C4-2B (cell line): ENCODE data around the gene SLC30A2.
A peak's percentile ranks its signal among the peaks of the same experiment; 100 is the strongest.

Source experiments
- H3K27ac ChIP-seq: fragments of 450-650 bp; 2 replicates; pipeline ENCODE4 v1.5.1; 2017
- ZFX ChIP-seq: fragments of 450-650 bp; IDR thresholded peaks from 2 replicates; pipeline ENCODE4 v1.6.1; 2017
- TF ChIP-seq, protein P1 (sequence below): fragments of 450-650 bp; conservative IDR thresholded peaks from 2 replicates; pipeline ENCODE4 v1.5.1; 2017; ENCODE audit warnings: mild to moderate bottlenecking

The SLC30A2 gene

DNA sequence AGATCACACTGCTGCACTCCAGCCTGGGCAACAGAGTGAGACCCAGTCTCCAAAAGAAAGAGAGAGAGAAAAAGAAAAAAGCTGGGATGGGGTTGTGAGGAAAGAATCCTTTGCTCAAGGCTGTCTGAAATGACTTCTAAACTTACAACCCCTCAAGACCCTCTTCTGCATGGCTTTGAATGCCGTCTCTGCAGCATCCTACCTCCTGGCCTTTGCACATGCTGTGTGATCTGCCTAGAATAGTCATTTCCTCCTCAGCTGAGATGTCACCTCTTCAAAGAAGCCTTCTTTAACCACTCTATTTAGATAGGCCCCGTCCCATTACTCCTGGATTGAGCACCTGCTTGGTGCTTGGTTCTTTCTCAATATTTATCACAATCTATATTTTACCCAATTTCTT, 38.9 kb upstream of the SLC30A2 start:
- TF ChIP-seq, protein P1, sequence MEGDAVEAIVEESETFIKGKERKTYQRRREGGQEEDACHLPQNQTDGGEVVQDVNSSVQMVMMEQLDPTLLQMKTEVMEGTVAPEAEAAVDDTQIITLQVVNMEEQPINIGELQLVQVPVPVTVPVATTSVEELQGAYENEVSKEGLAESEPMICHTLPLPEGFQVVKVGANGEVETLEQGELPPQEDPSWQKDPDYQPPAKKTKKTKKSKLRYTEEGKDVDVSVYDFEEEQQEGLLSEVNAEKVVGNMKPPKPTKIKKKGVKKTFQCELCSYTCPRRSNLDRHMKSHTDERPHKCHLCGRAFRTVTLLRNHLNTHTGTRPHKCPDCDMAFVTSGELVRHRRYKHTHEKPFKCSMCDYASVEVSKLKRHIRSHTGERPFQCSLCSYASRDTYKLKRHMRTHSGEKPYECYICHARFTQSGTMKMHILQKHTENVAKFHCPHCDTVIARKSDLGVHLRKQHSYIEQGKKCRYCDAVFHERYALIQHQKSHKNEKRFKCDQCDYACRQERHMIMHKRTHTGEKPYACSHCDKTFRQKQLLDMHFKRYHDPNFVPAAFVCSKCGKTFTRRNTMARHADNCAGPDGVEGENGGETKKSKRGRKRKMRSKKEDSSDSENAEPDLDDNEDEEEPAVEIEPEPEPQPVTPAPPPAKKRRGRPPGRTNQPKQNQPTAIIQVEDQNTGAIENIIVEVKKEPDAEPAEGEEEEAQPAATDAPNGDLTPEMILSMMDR = no peak
- TF ChIP-seq ZFX = no peak
- peak overlapping the region; percentile 44 for H3K27ac ChIP-seq

DNA sequence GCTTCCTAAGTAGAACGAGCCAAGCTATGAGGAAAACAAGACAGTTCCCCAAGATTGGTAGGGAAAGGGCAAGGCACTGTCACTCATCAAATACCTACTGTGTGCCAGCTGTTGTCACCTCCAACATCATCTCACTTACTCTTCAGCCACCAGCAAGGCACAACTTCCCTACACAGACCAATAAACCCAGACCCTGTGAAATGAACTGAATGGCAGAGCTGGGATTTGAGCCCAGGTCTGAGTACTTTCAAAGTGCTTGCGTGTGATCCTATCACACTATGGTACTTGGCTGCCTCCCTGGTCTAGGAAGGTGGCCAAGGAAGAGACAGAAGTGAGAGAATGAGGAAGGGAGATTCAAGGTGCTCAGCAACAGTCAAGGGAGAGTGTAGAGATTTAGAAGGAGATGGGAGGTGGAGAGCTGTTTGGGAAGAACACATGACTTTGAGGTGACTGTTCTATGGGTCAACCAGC, 38.2 kb upstream of the SLC30A2 start:
- peak overlapping the region; percentile 44 for H3K27ac ChIP-seq
- no peak for TF ChIP-seq ZFX
- TF ChIP-seq, protein P1 = no peak

DNA sequence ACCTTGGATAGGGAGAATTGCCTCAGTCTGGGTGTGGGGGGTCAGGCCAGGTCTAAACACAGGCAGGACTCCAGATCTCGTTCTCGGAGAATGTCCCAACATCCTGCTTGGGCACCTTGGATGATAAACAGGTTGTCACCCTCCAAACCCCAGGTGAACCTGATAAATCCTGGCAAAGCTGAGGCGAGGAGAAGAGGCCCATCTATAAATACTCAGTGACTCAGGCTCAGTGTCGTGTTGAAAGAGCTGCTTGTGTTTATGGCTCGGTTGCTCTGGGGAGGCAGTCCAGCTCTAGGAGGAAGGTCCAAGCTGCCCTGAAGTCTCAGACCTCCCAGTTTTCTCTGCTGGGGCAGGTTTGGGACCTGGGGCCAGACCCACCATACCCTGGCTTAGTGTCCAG, 37.3 kb upstream of the SLC30A2 start:
- TF ChIP-seq ZFX = no peak
- TF ChIP-seq, protein P1 = no peak

DNA sequence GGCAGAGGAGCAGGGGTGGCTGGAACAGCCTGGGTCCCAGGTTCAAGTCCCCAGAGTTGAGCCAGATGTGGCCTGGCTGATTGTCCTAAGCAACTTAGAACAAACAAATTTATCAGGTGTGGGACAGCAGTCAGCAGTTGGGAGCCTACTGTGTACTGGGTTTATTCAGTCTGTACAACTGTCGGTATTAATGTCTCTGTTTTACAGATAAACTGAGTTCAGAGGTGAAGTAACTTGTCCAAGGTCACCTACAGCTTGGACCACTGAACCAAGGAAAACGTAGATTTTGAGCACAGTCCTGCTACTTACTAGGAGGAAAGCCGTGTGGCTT, 36.1 kb upstream of the SLC30A2 start:
- no peak overlapping the region for H3K27ac ChIP-seq
- TF ChIP-seq, protein P1 = no peak
- TF ChIP-seq ZFX = no peak

More for the DNA sequence above, 37.3 kb upstream of the SLC30A2 start:
- no peak overlapping the region for H3K27ac ChIP-seq

DNA sequence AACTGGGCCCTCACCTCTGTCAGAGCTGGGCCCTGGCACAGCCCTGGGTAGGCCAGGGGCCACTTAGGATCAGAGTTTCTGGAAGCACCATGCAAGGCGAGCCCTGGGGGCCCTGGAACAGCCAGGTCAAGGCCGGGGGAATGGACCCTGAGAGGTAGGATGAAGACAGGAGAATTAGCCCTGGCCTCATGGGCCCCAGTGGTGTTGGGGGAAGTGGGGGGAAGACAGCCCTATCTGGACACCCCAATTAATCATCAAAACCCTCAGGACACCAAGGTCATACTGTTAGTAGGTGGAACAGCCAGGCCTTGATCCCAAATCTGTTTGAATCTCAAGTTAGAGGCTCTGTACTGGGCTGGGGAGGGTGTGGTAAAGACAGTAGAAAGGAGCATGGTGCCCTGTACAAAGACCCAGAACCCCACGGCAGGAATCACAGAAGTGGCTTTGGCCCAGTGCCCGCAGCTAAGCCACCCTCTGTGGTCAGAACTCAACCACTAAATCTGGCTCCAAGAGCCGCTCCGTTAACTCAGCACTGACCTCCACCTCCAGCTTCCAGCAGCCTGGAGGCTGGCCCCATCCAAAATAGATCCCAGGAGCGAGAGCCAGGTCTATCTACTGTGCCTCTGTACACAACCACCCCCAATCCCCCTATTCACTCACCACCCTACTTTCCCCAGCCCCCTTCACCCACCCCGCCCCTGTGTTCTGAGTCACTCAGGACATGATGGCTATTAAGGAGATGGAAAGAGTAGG, 35.5 kb upstream of the SLC30A2 start:
- peak overlapping the region; percentile 43; the same call in 1 of the 2 replicates for H3K27ac ChIP-seq
- no peak for TF ChIP-seq ZFX
- TF ChIP-seq, protein P1 = no peak

DNA sequence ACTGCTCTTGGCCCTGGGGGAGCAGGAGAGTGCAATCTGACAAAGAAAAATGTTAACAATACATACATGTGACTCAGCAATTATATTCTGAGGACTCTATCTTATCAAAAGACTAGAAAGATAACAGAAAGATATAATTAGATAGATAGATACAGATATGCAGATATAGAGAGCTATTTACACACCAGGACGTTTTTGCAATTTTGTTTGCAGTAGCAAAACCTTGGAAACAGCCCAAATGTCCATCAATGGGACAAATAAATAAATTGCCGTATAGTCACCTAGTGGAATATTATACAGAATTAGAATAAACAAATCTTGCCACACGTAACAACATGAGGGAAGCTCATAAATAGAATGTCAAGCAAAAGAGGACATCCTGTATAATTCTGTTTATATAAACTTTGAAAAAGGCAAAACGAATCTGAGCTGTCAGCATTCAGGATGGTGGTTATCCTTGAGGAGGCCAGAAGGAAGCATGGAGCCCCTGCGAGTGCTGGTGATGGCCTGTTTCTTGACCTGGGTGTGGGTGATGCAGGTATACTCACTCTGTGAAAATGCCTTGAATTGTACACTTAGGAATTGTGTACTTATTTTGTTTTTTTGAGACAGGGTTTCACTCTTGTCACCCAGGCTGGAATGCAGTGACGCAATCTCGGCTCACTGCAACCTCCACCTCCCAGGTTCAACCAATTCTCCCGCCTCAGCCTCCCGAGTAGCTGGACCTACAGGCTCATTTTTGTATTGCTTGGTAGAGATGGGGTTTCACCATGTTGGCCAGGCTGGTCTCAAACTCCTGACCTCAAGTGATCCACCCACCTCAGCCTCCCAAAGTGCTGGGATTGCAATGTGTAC, 34.3 kb upstream of the SLC30A2 start:
- TF ChIP-seq, protein P1 = no peak
- no peak for TF ChIP-seq ZFX
- H3K27ac ChIP-seq = peak overlapping the region; percentile 71

DNA sequence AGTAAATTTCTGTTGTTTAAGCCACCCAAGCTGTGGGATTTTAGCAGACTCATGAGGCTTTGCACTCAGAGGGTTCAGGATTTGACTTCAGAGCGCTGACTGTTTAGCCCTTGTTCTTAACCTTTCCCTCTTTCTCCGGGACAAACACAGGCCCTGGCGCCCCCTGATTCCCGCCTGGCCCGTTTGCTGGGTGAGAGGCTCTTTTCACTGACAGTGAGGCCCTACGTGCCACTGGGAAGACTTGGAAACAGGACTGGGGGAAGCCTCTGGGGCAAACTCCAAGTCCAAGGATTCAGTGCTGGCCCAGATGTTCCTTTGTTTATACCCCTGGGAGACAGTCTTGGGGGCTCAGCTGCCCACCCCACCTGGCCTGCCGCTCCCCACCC, 33.3 kb upstream of the SLC30A2 start:
- peak overlapping the region; percentile 64 for H3K27ac ChIP-seq

More for the DNA sequence above, 33.3 kb upstream of the SLC30A2 start:
- TF ChIP-seq, protein P1 = no peak
- no peak for TF ChIP-seq ZFX
